ENCODE data around the gene KIF18A.
"Not testable (repeated sequence)": the region's sequence is repeated elsewhere in the genome, so short reads cannot be mapped to it uniquely, and the experiment has no call there.

Gene KIF18A

GRCh38 chr11:28106353-28107043, 1.5 kb downstream of the KIF18A start:
- DNase-seq = no peak

GRCh38 chr11:28105869-28106268, 2.1 kb downstream of the KIF18A start:
- DNase-seq = no peak

GRCh38 chr11:28104984-28105383, 3.0 kb downstream of the KIF18A start:
- no peak for DNase-seq

GRCh38 chr11:28104425-28104824, 3.5 kb downstream of the KIF18A start:
- no peak for DNase-seq

- not testable (repeated sequence) for DNase-seq
Observed at GRCh38 chr11:28102300-28102699, 5.7 kb downstream of the KIF18A start.

GRCh38 chr11:28100665-28101064, 7.3 kb downstream of the KIF18A start:
- DNase-seq = no peak

GRCh38 chr11:28099715-28100114, 8.2 kb downstream of the KIF18A start:
- no peak for DNase-seq

GRCh38 chr11:28098257-28098656, 9.7 kb downstream of the KIF18A start:
- no peak for DNase-seq

- no peak for DNase-seq
Observed at GRCh38 chr11:28092786-28093185, 15.2 kb downstream of the KIF18A start.

- DNase-seq = no peak
Observed at GRCh38 chr11:28090052-28090749, 17.8 kb downstream of the KIF18A start.

GRCh38 chr11:28089378-28089777, 18.6 kb downstream of the KIF18A start:
- DNase-seq = no peak

GRCh38 chr11:28087693-28088092, 20.3 kb downstream of the KIF18A start:
- not testable (repeated sequence) for DNase-seq

- not testable (repeated sequence) for DNase-seq
Observed at GRCh38 chr11:28087192-28087591, 20.8 kb downstream of the KIF18A start.

GRCh38 chr11:28086569-28086968, 21.4 kb downstream of the KIF18A start:
- no peak for DNase-seq

GRCh38 chr11:28083118-28083517, 24.8 kb downstream of the KIF18A start:
- DNase-seq = no peak

GRCh38 chr11:28077521-28077920, 30.4 kb downstream of the KIF18A start:
- no peak for DNase-seq

- DNase-seq = no peak
Observed at GRCh38 chr11:28072321-28072720, 35.6 kb downstream of the KIF18A start.

GRCh38 chr11:28071305-28071704, 36.7 kb downstream of the KIF18A start:
- DNase-seq = no peak

GRCh38 chr11:28058333-28058732, 49.6 kb downstream of the KIF18A start:
- DNase-seq = no peak

GRCh38 chr11:28054821-28055220, 53.1 kb downstream of the KIF18A start:
- DNase-seq = no peak

GRCh38 chr11:28049338-28050216, 58.4 kb downstream of the KIF18A start:
- no peak for DNase-seq

GRCh38 chr11:28048812-28049211, 59.1 kb downstream of the KIF18A start:
- no peak for DNase-seq

GRCh38 chr11:28043930-28044709, 63.8 kb downstream of the KIF18A start:
- DNase-seq = no peak

Measured in activated T-cell treated with anti-CD3 and anti-CD28 coated beads for 4 hours (primary cell).